ENCODE results near the gene NPAS1.

DNA sequence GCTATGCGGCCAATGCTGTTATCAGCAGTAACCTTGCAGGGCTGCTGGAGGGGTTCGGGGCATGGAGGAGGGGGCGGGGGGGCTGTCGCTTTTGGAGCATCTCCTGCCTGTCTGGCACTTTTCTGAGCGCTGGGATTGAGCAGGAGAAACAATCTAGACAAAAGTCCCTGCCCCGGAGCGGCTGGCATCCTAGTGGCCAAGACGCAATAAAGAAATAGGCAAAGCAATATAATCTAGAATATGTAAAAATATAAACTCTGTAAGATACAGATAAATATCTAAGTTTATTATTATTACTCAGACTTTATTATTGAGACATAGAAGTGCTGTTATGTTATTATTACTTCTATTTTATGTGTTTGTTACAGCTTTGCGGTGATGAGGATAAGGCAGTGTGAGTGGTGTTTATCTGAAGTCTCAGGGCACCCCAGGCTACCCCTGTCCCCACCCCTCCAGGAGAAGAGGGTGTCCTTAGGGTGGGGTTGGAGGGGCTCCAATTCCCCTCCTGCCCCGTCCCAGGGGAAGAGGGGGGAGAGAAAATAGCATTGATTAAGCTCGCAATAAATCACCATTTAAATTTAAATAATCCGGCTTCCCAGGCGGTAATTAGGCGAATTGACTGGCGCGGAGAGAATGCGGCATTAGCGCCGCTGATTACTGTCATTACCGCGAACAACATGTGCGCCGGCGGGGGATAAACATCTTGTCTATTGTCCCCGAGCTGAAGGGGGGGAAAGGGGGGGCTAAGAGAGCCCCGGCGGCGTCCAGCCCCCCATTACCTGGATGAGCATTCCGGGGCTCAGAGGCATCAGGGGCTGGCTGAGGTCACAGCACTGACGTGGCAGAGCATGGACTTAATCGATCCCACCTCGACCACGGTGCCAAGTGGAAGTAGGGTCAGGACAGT is 3.2 kb downstream of the NPAS1 start:
- TF ChIP-seq, protein P1, sequence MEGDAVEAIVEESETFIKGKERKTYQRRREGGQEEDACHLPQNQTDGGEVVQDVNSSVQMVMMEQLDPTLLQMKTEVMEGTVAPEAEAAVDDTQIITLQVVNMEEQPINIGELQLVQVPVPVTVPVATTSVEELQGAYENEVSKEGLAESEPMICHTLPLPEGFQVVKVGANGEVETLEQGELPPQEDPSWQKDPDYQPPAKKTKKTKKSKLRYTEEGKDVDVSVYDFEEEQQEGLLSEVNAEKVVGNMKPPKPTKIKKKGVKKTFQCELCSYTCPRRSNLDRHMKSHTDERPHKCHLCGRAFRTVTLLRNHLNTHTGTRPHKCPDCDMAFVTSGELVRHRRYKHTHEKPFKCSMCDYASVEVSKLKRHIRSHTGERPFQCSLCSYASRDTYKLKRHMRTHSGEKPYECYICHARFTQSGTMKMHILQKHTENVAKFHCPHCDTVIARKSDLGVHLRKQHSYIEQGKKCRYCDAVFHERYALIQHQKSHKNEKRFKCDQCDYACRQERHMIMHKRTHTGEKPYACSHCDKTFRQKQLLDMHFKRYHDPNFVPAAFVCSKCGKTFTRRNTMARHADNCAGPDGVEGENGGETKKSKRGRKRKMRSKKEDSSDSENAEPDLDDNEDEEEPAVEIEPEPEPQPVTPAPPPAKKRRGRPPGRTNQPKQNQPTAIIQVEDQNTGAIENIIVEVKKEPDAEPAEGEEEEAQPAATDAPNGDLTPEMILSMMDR (IDR thresholded peaks at IDR 0.05; ENCODE audit: poor library complexity): no peak
- peak; percentile 76 for TF ChIP-seq EZH2 (IDR thresholded peaks at IDR 0.05; ENCODE audit: borderline replicate concordance)
